GM12873 (cell line): ENCODE results near the gene PHLPP1.

Source experiments
- CTCF ChIP-seq: IDR thresholded peaks from 2 replicates; pipeline ENCODE4 v1.5.1; 2012; ENCODE audit warnings: low read depth, mild to moderate bottlenecking, moderate library complexity, low read length, control low read depth; ENCODE audit not compliant: insufficient read depth; ENCODE audit errors: missing control alignments

Gene PHLPP1

GRCh38 chr18:62715436-62715758, at the start of gene PHLPP1:
TSS of gene PHLPP1 (plus strand) at chr18:62715541. CDS start at chr18:62715684, 143 bp downstream.
- no peak for TF ChIP-seq CTCF

- TF ChIP-seq CTCF = no peak
These were observed 46.1 kb upstream of the PHLPP1 start for GRCh38 chr18:62669225-62669624.

GRCh38 chr18:62670573-62670972, 44.8 kb upstream of the PHLPP1 start:
- no peak for TF ChIP-seq CTCF

GRCh38 chr18:62672600-62672999, 42.7 kb upstream of the PHLPP1 start:
- TF ChIP-seq CTCF = no peak

- TF ChIP-seq CTCF = no peak
These were observed 36.4 kb upstream of the PHLPP1 start for GRCh38 chr18:62678847-62679485.

- TF ChIP-seq CTCF = no peak
These were observed 33.0 kb upstream of the PHLPP1 start for GRCh38 chr18:62682371-62682770.

- TF ChIP-seq CTCF = no peak
These were observed 31.4 kb upstream of the PHLPP1 start for GRCh38 chr18:62683935-62684334.
